Measurements from ENCODE around the gene ZYX. TPM values are rescaled to one million over a fixed set of nuclear protein-coding genes. Genes with fewer than 3 reads are reported as not detected.

The ZYX gene
- total and polyA plus RNA-seq, 2 donors (not counting 1 experiment from before 2014, with no cell fraction given), result 32.3 to 53.8 TPM

DNA sequence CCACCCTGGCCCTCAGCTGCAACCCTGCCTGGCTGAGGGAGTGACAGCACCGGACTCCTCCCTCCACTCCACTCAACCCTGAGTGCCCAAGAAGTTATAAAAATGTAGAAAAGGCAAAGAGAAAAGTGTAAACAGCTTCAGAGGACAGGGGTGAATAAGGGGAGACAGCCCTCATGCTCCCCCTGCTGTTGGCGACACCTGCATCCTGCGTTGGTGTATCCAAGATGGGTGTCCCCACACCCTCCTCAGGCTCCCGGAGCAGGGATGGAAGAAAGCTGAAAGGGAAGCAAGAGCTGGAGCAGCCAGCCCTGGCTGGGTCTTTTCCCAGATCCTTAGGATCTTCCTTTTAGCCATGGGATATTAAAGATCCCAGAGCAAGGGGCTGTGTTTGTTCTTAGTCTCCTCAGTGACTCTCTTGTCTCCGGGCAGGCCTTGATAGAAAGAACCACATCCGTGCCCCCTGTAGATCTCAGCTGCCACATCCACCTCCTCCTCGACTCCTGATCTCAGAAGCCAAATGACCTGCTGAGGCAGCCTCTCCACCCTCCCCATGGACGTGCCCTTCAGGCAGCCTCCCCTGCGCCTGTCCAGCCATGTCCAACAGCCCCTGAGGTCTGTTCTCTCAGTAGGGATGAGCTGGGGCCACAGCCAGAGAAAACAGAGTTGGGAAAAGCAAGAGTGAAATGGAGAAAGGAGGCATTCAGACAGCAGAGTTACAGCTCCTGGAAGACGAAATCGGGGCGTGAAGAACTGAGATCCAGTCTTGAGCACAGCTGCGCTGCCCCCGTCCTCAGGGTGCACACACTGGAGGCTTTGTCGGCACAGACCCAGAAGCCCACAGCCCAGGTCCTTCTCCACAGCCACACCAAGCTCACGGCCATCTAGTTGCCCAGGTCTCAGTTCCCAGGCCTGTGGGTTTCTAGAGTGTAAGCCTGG lies 25.4 kb upstream of the ZYX start:
- H3K4me3 Mint-ChIP-seq, result no peak overlapping the region
- no peaks in the 10 kb centered on the region for H4K20me1 ChIP-seq (ENCODE audit: control insufficient read depth, insufficient read depth, low read length, poor library complexity, severe bottlenecking)
- DNase-seq, result no peak
- H3K4me1 ChIP-seq (ENCODE audit: control insufficient read depth in 2 of 2, insufficient read depth in 2 of 2, low read length in 2 of 2), result no peaks in the 10 kb centered on the region
- TF ChIP-seq EZH2 (IDR thresholded peaks at IDR 0.05; ENCODE audit: borderline replicate concordance, insufficient read depth, low read depth, low read length, poor library complexity, severe bottlenecking) (no peak), CTCF (IDR thresholded peaks at IDR 0.05) (no peak)
- H3K9me3 Mint-ChIP-seq (ENCODE audit: insufficient read depth), result no peaks in the 10 kb centered on the region
- H3K27ac ChIP-seq (ENCODE audit: low read length in 2 of 2), result no peak overlapping the region
- H3K27me3 ChIP-seq (replicated peaks in 1 of 4; ENCODE audit: control extremely low read depth in 1 of 4, control insufficient read depth in 3 of 4, insufficient read depth in 4 of 4, low read length in 3 of 4), result peaks cover 0 to 15% (median 1%) of the 10 kb centered on the region in 4 experiments
- WGBS (ENCODE audit: insufficient coverage), result over 99% methylated on average over 12 of the region's 16 CpGs
- no peak overlapping the region for H3K27ac Mint-ChIP-seq
- H3K4me2 ChIP-seq (replicated peaks; ENCODE audit: low read depth, low read length, poor library complexity, severe bottlenecking), result no peak overlapping the region
- H3K4me3 ChIP-seq (ENCODE audit: control extremely low read depth in 1 of 5, extremely low read depth in 1 of 5, insufficient read depth in 1 of 5, low read depth in 2 of 5, low read length in 4 of 5), result no peak overlapping the region
- ChIA-PET POLR2A (no interaction called here), CTCF (interaction anchor here (1.1 to 1.8 kb wide), 3 partner anchors 10 to 115 kb away, joined by 4 to 8 read pairs (median 5); no protein-coding TSS in a partner anchor)
- H3K36me3 ChIP-seq (replicated peaks in 1 of 2; ENCODE audit: control extremely low read depth in 1 of 2, control insufficient read depth in 1 of 2, extremely low read depth in 1 of 2, insufficient read depth in 2 of 2, low read length in 1 of 2), result no peaks in the 10 kb centered on the region
- H3K79me2 ChIP-seq (ENCODE audit: control insufficient read depth, insufficient read depth, low read length), result no peaks in the 10 kb centered on the region
- no peak overlapping the region for H3K9ac ChIP-seq (ENCODE audit: low read length)
- H2AFZ ChIP-seq (ENCODE audit: insufficient read depth, low read depth, low read length, poor library complexity, severe bottlenecking), result no peak overlapping the region
- intact Hi-C loops (cut with micrococcal nuclease), result no loop called here
- peaks cover 0 to 5% (median 0%) of the 10 kb centered on the region in 3 donors for H3K9me3 ChIP-seq (ENCODE audit: control extremely low read depth in 1 of 3, control insufficient read depth in 2 of 3, insufficient read depth in 1 of 3, low read length in 2 of 3)
- peaks cover 4% of the 10 kb centered on the region for H3K4me1 Mint-ChIP-seq
- H3K27me3 Mint-ChIP-seq, result peaks cover 51% of the 10 kb centered on the region
- ATAC-seq (ENCODE audit: low read depth), result no peak
